HepG2 (cell line): ENCODE data around the gene GCN1. TPM values are rescaled to one million over a fixed set of nuclear protein-coding genes. Genes with fewer than 3 reads are reported as not detected.

ENCODE experiments used
- CBFB ChIP-seq: sonication (generic); formaldehyde crosslinking; IDR thresholded peaks from 2 replicates; pipeline ENCODE4 v1.4.0; 2020; ENCODE audit warnings: missing genetic modification reagents
- DR1 ChIP-seq: sonication (generic); formaldehyde crosslinking; IDR thresholded peaks from 2 replicates; pipeline ENCODE4 v1.8.0; 2021; ENCODE audit warnings: mild to moderate bottlenecking, missing genetic modification reagents, inconsistent platforms
- HMG20B ChIP-seq: conservative IDR thresholded peaks from 2 replicates; pipeline ENCODE4 v1.6.1; 2016; ENCODE audit warnings: missing genetic modification reagents, missing compliant biosample characterization
- JUNB ChIP-seq: sonication (generic); formaldehyde crosslinking; IDR thresholded peaks from 2 replicates; pipeline ENCODE4 v1.8.0; 2022; ENCODE audit warnings: missing genetic modification reagents, mild to moderate bottlenecking, borderline replicate concordance
- PHF21A ChIP-seq: sonication (generic); formaldehyde crosslinking; IDR thresholded peaks from 2 replicates; pipeline ENCODE4 v1.5.0; 2020; ENCODE audit warnings: mild to moderate bottlenecking, missing genetic modification reagents
- ZMAT3 ChIP-seq: sonication (generic); formaldehyde crosslinking; conservative IDR thresholded peaks from 2 replicates; pipeline ENCODE4 v1.7.0; 2021; ENCODE audit warnings: missing genetic modification reagents
- ZNF138 ChIP-seq: sonication (generic); formaldehyde crosslinking; IDR thresholded peaks from 2 replicates; pipeline ENCODE4 v1.5.0; 2020; ENCODE audit warnings: mild to moderate bottlenecking, low read depth, missing genetic modification reagents
- ZNF296 ChIP-seq: sonication (generic); formaldehyde crosslinking; conservative IDR thresholded peaks from 2 replicates; pipeline ENCODE4 v1.5.0; 2020; ENCODE audit warnings: mild to moderate bottlenecking, missing genetic modification reagents
- ZNF556 ChIP-seq: sonication (generic); formaldehyde crosslinking; IDR thresholded peaks from 2 replicates; pipeline ENCODE4 v1.4.0; 2020; ENCODE audit warnings: mild to moderate bottlenecking, missing genetic modification reagents, borderline replicate concordance
- ZNF841 ChIP-seq: sonication (generic); formaldehyde crosslinking; IDR thresholded peaks from 2 replicates; pipeline ENCODE4 v1.8.1; 2023; ENCODE audit warnings: missing genetic modification reagents, borderline replicate concordance
- polyA plus RNA-seq, 8 experiments: library from polyadenylated mRNA; depleted of rRNA in 3 of 8; stranded (reverse) in 7 of 8; unstranded in 1 of 8; fragments of >200 nt; fragmentation: Illumina TruSeq in 4 of 8; extraction: Trizol in 4 of 8; gene quantifications; 2 replicates each; pipeline versions ENCODE4 v1.2.1 to v1.2.3, GENCODE V29; 2011 to 2016; ENCODE audit warnings: low read depth in 4 of 8, missing spikeins in 1 of 8, mixed read lengths in 1 of 8; ENCODE audit not compliant: insufficient read depth in 1 of 8
- total RNA-seq, 5 experiments: library from RNA; depleted of rRNA; stranded (reverse); fragments of >200 nt; fragmentation: Illumina TruSeq; extraction: Trizol; gene quantifications; 2 replicates each; pipeline ENCODE4 v1.2.3, GENCODE V29; 2016; ENCODE audit warnings: low read depth in 1 of 5
- TF ChIP-seq, protein P1 (sequence below): sonication (generic); formaldehyde crosslinking; IDR thresholded peaks from 2 replicates; pipeline ENCODE4 v1.8.0; 2022; ENCODE audit warnings: mild to moderate bottlenecking, missing genetic modification reagents
- TF ChIP-seq, protein P2 (sequence below): sonication (generic); formaldehyde crosslinking; conservative IDR thresholded peaks from 2 replicates; pipeline ENCODE4 v1.8.0; 2022; ENCODE audit warnings: mild to moderate bottlenecking, moderate library complexity, missing genetic modification reagents
- TF ChIP-seq, protein P3 (sequence below): IDR thresholded peaks from 2 replicates; pipeline ENCODE4 v1.6.1; 2018; ENCODE audit warnings: missing genetic modification reagents, mild to moderate bottlenecking, missing compliant biosample characterization
- TF ChIP-seq, protein P4 (sequence below): sonication (generic); formaldehyde crosslinking; IDR thresholded peaks from 2 replicates; pipeline ENCODE4 v1.4.0; 2020; ENCODE audit warnings: low read depth, mild to moderate bottlenecking, missing genetic modification reagents
- TF ChIP-seq, protein P5 (sequence below): sonication (generic); formaldehyde crosslinking; IDR thresholded peaks from 2 replicates; pipeline ENCODE4 v1.5.1; 2020; ENCODE audit warnings: mild to moderate bottlenecking, missing genetic modification reagents, moderate library complexity
- TF ChIP-seq, protein P6 (sequence below): sonication (generic); formaldehyde crosslinking; IDR thresholded peaks from 2 replicates; pipeline ENCODE4 v1.5.1; 2020; ENCODE audit warnings: missing genetic modification reagents, mild to moderate bottlenecking, borderline replicate concordance

The GCN1 gene
- total and polyA plus RNA-seq, 2 of the 13 experiments (the other 11 are each of a cell fraction or from before 2014, with no cell fraction given) = 58.2 to 83.0 TPM

DNA sequence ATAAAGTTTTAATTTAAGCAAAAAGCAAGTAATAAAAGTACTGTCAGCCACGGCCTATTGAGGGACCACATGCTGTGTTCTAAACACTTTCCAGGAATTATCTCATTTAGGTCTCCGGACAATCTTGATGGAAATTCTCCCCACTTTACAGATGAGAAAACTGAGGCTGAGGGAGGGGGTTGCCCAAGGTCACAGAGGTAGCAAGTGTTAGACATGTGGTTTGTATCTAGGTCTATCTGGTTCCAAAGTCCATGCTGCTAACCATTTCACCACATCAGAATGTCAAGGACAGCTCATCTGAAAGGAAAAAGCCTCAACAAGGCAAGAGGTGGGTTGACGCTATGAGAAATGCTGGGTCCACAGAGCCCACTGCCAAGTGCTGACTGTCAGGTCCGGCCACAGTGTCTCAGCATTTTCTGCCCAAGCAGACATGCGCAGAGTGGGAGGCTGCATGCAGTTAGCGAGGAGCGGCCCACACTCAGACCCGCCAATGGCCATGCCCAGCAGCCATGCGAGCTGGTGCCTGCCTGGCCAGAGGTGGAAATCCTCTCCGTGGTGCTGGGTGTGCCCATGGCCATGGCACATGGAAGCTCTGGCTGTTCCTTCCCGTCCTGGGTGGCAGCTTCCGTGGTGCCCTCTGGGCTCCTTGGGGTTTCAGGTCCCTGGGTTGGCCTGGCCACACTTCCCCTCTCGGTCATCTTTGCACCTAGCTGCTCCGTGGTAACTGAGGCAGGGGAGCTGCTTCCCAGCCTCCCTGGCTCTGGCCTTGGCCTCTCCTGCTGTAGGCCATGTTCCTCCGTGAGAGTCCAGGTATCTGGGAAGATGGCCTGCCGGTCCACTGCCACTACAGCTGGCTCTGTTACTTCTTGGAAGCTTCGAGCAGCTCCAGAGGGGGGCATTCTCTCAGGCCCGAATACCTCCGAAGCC is 24.4 kb upstream of the GCN1 start (continued):
- TF ChIP-seq, protein P1, sequence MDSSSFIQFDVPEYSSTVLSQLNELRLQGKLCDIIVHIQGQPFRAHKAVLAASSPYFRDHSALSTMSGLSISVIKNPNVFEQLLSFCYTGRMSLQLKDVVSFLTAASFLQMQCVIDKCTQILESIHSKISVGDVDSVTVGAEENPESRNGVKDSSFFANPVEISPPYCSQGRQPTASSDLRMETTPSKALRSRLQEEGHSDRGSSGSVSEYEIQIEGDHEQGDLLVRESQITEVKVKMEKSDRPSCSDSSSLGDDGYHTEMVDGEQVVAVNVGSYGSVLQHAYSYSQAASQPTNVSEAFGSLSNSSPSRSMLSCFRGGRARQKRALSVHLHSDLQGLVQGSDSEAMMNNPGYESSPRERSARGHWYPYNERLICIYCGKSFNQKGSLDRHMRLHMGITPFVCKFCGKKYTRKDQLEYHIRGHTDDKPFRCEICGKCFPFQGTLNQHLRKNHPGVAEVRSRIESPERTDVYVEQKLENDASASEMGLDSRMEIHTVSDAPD (CRISPR knock-in tag) = no peak
- no peak for TF ChIP-seq ZNF138 (CRISPR knock-in tag)
- no peak for TF ChIP-seq ZMAT3 (CRISPR knock-in tag)
- no peak for TF ChIP-seq ZNF556
- TF ChIP-seq CBFB (CRISPR knock-in tag) = peak; percentile 36; the same call in 1 of the 2 replicates
- TF ChIP-seq, protein P2, sequence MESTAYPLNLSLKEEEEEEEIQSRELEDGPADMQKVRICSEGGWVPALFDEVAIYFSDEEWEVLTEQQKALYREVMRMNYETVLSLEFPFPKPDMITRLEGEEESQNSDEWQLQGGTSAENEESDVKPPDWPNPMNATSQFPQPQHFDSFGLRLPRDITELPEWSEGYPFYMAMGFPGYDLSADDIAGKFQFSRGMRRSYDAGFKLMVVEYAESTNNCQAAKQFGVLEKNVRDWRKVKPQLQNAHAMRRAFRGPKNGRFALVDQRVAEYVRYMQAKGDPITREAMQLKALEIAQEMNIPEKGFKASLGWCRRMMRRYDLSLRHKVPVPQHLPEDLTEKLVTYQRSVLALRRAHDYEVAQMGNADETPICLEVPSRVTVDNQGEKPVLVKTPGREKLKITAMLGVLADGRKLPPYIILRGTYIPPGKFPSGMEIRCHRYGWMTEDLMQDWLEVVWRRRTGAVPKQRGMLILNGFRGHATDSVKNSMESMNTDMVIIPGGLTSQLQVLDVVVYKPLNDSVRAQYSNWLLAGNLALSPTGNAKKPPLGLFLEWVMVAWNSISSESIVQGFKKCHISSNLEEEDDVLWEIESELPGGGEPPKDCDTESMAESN = no peak
- TF ChIP-seq, protein P3, sequence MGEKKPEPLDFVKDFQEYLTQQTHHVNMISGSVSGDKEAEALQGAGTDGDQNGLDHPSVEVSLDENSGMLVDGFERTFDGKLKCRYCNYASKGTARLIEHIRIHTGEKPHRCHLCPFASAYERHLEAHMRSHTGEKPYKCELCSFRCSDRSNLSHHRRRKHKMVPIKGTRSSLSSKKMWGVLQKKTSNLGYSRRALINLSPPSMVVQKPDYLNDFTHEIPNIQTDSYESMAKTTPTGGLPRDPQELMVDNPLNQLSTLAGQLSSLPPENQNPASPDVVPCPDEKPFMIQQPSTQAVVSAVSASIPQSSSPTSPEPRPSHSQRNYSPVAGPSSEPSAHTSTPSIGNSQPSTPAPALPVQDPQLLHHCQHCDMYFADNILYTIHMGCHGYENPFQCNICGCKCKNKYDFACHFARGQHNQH (CRISPR knock-in tag) = no peak; the same call in 1 of the 2 replicates
- no peak for TF ChIP-seq DR1
- TF ChIP-seq PHF21A = no peak
- TF ChIP-seq, protein P4, sequence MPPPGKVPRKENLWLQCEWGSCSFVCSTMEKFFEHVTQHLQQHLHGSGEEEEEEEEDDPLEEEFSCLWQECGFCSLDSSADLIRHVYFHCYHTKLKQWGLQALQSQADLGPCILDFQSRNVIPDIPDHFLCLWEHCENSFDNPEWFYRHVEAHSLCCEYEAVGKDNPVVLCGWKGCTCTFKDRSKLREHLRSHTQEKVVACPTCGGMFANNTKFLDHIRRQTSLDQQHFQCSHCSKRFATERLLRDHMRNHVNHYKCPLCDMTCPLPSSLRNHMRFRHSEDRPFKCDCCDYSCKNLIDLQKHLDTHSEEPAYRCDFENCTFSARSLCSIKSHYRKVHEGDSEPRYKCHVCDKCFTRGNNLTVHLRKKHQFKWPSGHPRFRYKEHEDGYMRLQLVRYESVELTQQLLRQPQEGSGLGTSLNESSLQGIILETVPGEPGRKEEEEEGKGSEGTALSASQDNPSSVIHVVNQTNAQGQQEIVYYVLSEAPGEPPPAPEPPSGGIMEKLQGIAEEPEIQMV (CRISPR knock-in tag) = no peak
- TF ChIP-seq ZNF841 (CRISPR knock-in tag) = no peak
- TF ChIP-seq, protein P5, sequence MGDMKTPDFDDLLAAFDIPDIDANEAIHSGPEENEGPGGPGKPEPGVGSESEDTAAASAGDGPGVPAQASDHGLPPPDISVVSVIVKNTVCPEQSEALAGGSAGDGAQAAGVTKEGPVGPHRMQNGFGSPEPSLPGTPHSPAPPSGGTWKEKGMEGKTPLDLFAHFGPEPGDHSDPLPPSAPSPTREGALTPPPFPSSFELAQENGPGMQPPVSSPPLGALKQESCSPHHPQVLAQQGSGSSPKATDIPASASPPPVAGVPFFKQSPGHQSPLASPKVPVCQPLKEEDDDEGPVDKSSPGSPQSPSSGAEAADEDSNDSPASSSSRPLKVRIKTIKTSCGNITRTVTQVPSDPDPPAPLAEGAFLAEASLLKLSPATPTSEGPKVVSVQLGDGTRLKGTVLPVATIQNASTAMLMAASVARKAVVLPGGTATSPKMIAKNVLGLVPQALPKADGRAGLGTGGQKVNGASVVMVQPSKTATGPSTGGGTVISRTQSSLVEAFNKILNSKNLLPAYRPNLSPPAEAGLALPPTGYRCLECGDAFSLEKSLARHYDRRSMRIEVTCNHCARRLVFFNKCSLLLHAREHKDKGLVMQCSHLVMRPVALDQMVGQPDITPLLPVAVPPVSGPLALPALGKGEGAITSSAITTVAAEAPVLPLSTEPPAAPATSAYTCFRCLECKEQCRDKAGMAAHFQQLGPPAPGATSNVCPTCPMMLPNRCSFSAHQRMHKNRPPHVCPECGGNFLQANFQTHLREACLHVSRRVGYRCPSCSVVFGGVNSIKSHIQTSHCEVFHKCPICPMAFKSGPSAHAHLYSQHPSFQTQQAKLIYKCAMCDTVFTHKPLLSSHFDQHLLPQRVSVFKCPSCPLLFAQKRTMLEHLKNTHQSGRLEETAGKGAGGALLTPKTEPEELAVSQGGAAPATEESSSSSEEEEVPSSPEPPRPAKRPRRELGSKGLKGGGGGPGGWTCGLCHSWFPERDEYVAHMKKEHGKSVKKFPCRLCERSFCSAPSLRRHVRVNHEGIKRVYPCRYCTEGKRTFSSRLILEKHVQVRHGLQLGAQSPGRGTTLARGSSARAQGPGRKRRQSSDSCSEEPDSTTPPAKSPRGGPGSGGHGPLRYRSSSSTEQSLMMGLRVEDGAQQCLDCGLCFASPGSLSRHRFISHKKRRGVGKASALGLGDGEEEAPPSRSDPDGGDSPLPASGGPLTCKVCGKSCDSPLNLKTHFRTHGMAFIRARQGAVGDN (CRISPR knock-in tag) = peak; percentile 64
- TF ChIP-seq, protein P6, sequence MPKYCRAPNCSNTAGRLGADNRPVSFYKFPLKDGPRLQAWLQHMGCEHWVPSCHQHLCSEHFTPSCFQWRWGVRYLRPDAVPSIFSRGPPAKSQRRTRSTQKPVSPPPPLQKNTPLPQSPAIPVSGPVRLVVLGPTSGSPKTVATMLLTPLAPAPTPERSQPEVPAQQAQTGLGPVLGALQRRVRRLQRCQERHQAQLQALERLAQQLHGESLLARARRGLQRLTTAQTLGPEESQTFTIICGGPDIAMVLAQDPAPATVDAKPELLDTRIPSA = no peak
- TF ChIP-seq HMG20B (CRISPR knock-in tag) = no peak
- no peak for TF ChIP-seq ZNF296 (CRISPR knock-in tag)
- TF ChIP-seq JUNB (CRISPR knock-in tag) = no peak
